GM04503 (cell line): ENCODE results near the gene MARVELD1.
"Not testable (repeated sequence)": the region's sequence is repeated elsewhere in the genome, so short reads cannot be mapped to it uniquely, and the experiment has no call there.

Source experiments
- DNase-seq: peaks from one replicate; pipeline ENCODE4 v3.0.0-alpha.2; 2012; ENCODE audit warnings: low read depth

Gene MARVELD1

GRCh38 chr10:97690133-97690532 is 23.4 kb upstream of the MARVELD1 start:
- no peak for DNase-seq

- DNase-seq, result not testable (repeated sequence)
These were observed 15.4 kb upstream of the MARVELD1 start for GRCh38 chr10:97698072-97698655.

- DNase-seq, result no peak
These were observed 12.0 kb upstream of the MARVELD1 start for GRCh38 chr10:97701438-97702069.

- DNase-seq, result no peak
These were observed 10.0 kb upstream of the MARVELD1 start for GRCh38 chr10:97703398-97704067.

GRCh38 chr10:97704341-97704740 is 9.2 kb upstream of the MARVELD1 start:
- no peak for DNase-seq

GRCh38 chr10:97705006-97705670 is 8.4 kb upstream of the MARVELD1 start:
- DNase-seq, result no peak

- no peak for DNase-seq
These were observed 6.2 kb upstream of the MARVELD1 start for GRCh38 chr10:97707134-97707861.

GRCh38 chr10:97708167-97708566 is 5.4 kb upstream of the MARVELD1 start:
- DNase-seq, result no peak

GRCh38 chr10:97708976-97709946 is 4.3 kb upstream of the MARVELD1 start:
- DNase-seq, result no peak

- DNase-seq, result no peak
These were observed 1.6 kb upstream of the MARVELD1 start for GRCh38 chr10:97711640-97712572.

- DNase-seq, result no peak
These were observed 383 bp downstream of the MARVELD1 start for GRCh38 chr10:97713826-97714400.

GRCh38 chr10:97714401-97715258 is 1.1 kb downstream of the MARVELD1 start:
- no peak for DNase-seq

GRCh38 chr10:97715259-97715874 is 1.8 kb downstream of the MARVELD1 start:
- DNase-seq, result no peak

GRCh38 chr10:97717627-97718026 is 4.1 kb downstream of the MARVELD1 start:
- DNase-seq, result no peak

GRCh38 chr10:97718178-97718577 is 4.6 kb downstream of the MARVELD1 start:
- DNase-seq, result no peak

GRCh38 chr10:97718659-97719142 is 5.2 kb downstream of the MARVELD1 start:
- DNase-seq, result no peak

- no peak for DNase-seq
These were observed 6.1 kb downstream of the MARVELD1 start for GRCh38 chr10:97719602-97720001.
